HUES6 (cell line): ENCODE data around the gene CRYGN.

Experiments
- H3K27ac ChIP-seq: 2 replicates; pipeline ENCODE4 v1.7.0; 2013; ENCODE audit warnings: low read depth, mild to moderate bottlenecking, low read length, inconsistent platforms
- H3K27me3 ChIP-seq: 2 replicates; pipeline ENCODE4 v1.6.1; 2013; ENCODE audit warnings: low read length; ENCODE audit not compliant: control insufficient read depth, insufficient read depth
- H3K36me3 ChIP-seq: 2 replicates; pipeline ENCODE4 v1.6.1; 2013; ENCODE audit warnings: low read length; ENCODE audit not compliant: control insufficient read depth, insufficient read depth
- H3K4me1 ChIP-seq: 2 replicates; pipeline ENCODE4 v1.6.1; 2013; ENCODE audit warnings: low read length; ENCODE audit not compliant: control insufficient read depth, insufficient read depth
- H3K4me3 ChIP-seq: 2 replicates; pipeline ENCODE4 v1.5.1; 2013; ENCODE audit warnings: low read depth, low read length
- H3K9ac ChIP-seq: one replicate; pipeline ENCODE4 v1.6.1; 2013; ENCODE audit warnings: mild to moderate bottlenecking, low read length
- H3K9me3 ChIP-seq: 2 replicates; pipeline ENCODE4 v1.6.1; 2013; ENCODE audit warnings: low read depth, low read length; ENCODE audit not compliant: control insufficient read depth, insufficient read depth

CRYGN gene

GRCh38 chr7:151439855-151440798 lies at the start of gene CRYGN:
CRYGN (minus strand) TSS chr7:151440141; CDS start chr7:151439917, 224 bp downstream.
- Histone ChIP-seq H3K9ac (peak within 1 kb of the TSS; percentile 57), H3K36me3 (no peaks in the 10 kb centered on the region), H3K9me3 (no peaks in the 10 kb centered on the region), H3K4me3 (peak within 1 kb of the TSS; percentile 70), H3K4me1 (peaks cover 37% of the 10 kb centered on the region), H3K27me3 (peaks cover 9% of the 10 kb centered on the region; the same call in 1 of the 2 replicates), H3K27ac (no peak within 1 kb of the TSS)

- Histone ChIP-seq H3K4me1 (peaks cover 26% of the 10 kb centered on the region), H3K27me3 (no peaks in the 10 kb centered on the region), H3K27ac (no peak overlapping the region), H3K9ac (no peak overlapping the region), H3K9me3 (no peaks in the 10 kb centered on the region), H3K36me3 (peaks cover 60% of the 10 kb centered on the region), H3K4me3 (no peak overlapping the region)
These were observed 49.6 kb upstream of the CRYGN start for GRCh38 chr7:151489498-151489897.

GRCh38 chr7:151488096-151488495 lies 48.2 kb upstream of the CRYGN start:
- Histone ChIP-seq H3K27me3 (no peaks in the 10 kb centered on the region), H3K9me3 (no peaks in the 10 kb centered on the region), H3K9ac (no peak overlapping the region), H3K27ac (no peak overlapping the region), H3K4me1 (peaks cover 12% of the 10 kb centered on the region), H3K4me3 (no peak overlapping the region), H3K36me3 (peaks cover 74% of the 10 kb centered on the region)

GRCh38 chr7:151487228-151487627 lies 47.3 kb upstream of the CRYGN start:
- Histone ChIP-seq H3K4me3 (no peak overlapping the region), H3K27me3 (no peaks in the 10 kb centered on the region), H3K36me3 (peaks cover 81% of the 10 kb centered on the region), H3K9ac (no peak overlapping the region), H3K9me3 (no peaks in the 10 kb centered on the region), H3K4me1 (peaks cover 10% of the 10 kb centered on the region; the same call in 1 of the 2 replicates), H3K27ac (no peak overlapping the region)

GRCh38 chr7:151486074-151486473 lies 46.1 kb upstream of the CRYGN start:
- Histone ChIP-seq H3K36me3 (peaks cover 93% of the 10 kb centered on the region), H3K9me3 (no peaks in the 10 kb centered on the region), H3K27ac (no peak overlapping the region), H3K4me1 (peaks cover 10% of the 10 kb centered on the region; the same call in 1 of the 2 replicates), H3K4me3 (no peak overlapping the region), H3K27me3 (no peaks in the 10 kb centered on the region), H3K9ac (no peak overlapping the region)

- Histone ChIP-seq H3K9ac (no peak overlapping the region), H3K4me1 (0 out of 2 replicates have a peak, but pooled peaks cover 2% of the 10 kb centered on the region), H3K27me3 (no peaks in the 10 kb centered on the region), H3K36me3 (peaks cover 90% of the 10 kb centered on the region), H3K27ac (no peak overlapping the region), H3K9me3 (no peaks in the 10 kb centered on the region), H3K4me3 (no peak overlapping the region)
These were observed 45.2 kb upstream of the CRYGN start for GRCh38 chr7:151484971-151485707.

- peaks cover 76% of the 10 kb centered on the region for H3K36me3 ChIP-seq
- no peaks in the 10 kb centered on the region for H3K4me1 ChIP-seq
- H3K27ac ChIP-seq: no peak overlapping the region
These were observed 43.7 kb upstream of the CRYGN start for GRCh38 chr7:151483711-151483983.

GRCh38 chr7:151482883-151483710 lies 43.2 kb upstream of the CRYGN start:
- Histone ChIP-seq H3K27me3 (no peaks in the 10 kb centered on the region), H3K4me1 (no peaks in the 10 kb centered on the region), H3K4me3 (no peak overlapping the region), H3K9me3 (no peaks in the 10 kb centered on the region), H3K36me3 (peaks cover 72% of the 10 kb centered on the region), H3K27ac (peak overlapping the region; percentile 13; the same call in 1 of the 2 replicates), H3K9ac (no peak overlapping the region)

More at GRCh38 chr7:151483711-151483983, 43.7 kb upstream of the CRYGN start:
- Histone ChIP-seq H3K9me3 (no peaks in the 10 kb centered on the region), H3K4me3 (no peak overlapping the region), H3K9ac (no peak overlapping the region), H3K27me3 (no peaks in the 10 kb centered on the region)

- H3K4me3 ChIP-seq: no peak overlapping the region
- no peak overlapping the region for H3K9ac ChIP-seq
- peak overlapping the region; percentile 13; the same call in 1 of the 2 replicates for H3K27ac ChIP-seq
- no peaks in the 10 kb centered on the region for H3K27me3 ChIP-seq
- peaks cover 66% of the 10 kb centered on the region for H3K36me3 ChIP-seq
- H3K9me3 ChIP-seq: no peaks in the 10 kb centered on the region
- peaks cover 3% of the 10 kb centered on the region; the same call in 1 of the 2 replicates for H3K4me1 ChIP-seq
These were observed 41.9 kb upstream of the CRYGN start for GRCh38 chr7:151481650-151482505.

- peaks cover 7% of the 10 kb centered on the region for H3K4me1 ChIP-seq
- H3K27ac ChIP-seq: no peak overlapping the region
- no peak overlapping the region for H3K4me3 ChIP-seq
- no peak overlapping the region for H3K9ac ChIP-seq
- H3K9me3 ChIP-seq: no peaks in the 10 kb centered on the region
- H3K36me3 ChIP-seq: peaks cover 54% of the 10 kb centered on the region
- no peaks in the 10 kb centered on the region for H3K27me3 ChIP-seq
These were observed 37.9 kb upstream of the CRYGN start for GRCh38 chr7:151477867-151478266.
